Measurements from ENCODE around the gene MAPKAPK2.

The MAPKAPK2 gene

DNA sequence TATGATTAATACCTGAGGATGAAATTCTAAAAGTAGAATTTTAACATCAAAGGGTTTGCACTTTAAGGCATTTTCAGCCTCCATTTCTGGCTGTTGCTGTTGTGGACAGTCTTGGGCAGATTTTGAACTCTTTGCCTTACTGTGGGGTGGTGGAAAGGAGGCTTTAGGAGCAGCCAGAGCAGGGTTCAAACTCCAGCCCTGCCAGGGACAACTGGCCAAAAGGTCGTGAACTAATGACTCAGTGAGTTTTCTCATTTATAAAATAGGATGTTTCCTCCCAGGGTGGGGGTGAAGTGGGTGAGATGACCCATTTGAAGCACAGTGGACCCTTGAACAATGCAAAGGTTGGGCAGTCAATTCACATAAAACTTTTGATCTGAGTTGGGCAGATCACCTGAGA is 36.7 kb downstream of the MAPKAPK2 start:
- DNase-seq (ENCODE audit: insufficient read length, low spot score) (no peak), FAIRE-seq (no peak)
- no peak for TF ChIP-seq POLR2A (IDR thresholded peaks at IDR 0.05; ENCODE audit: low read depth, low read length)

GRCh38 chr1:206722751-206723461 is 38.2 kb downstream of the MAPKAPK2 start:
- no peak for DNase-seq (ENCODE audit: insufficient read length, low spot score)
- TF ChIP-seq POLR2A (IDR thresholded peaks at IDR 0.05; ENCODE audit: low read depth, low read length), result no peak
- FAIRE-seq, result no peak

GRCh38 chr1:206723462-206723804 is 38.7 kb downstream of the MAPKAPK2 start:
- no peak for TF ChIP-seq POLR2A (IDR thresholded peaks at IDR 0.05; ENCODE audit: low read depth, low read length)
- DNase-seq (ENCODE audit: insufficient read length, low spot score) (no peak), FAIRE-seq (no peak)

- no peak for FAIRE-seq
- TF ChIP-seq POLR2A (IDR thresholded peaks at IDR 0.05; ENCODE audit: low read depth, low read length), result no peak
- peak; percentile 27 for DNase-seq (ENCODE audit: insufficient read length, low spot score)
Observed at GRCh38 chr1:206723805-206724472, 39.2 kb downstream of the MAPKAPK2 start.

GRCh38 chr1:206725109-206725963 is 40.6 kb downstream of the MAPKAPK2 start:
- no peak for FAIRE-seq

GRCh38 chr1:206727981-206728696 is 43.4 kb downstream of the MAPKAPK2 start:
- no peak for TF ChIP-seq POLR2A (IDR thresholded peaks at IDR 0.05; ENCODE audit: low read depth, low read length)
- no peak for DNase-seq (ENCODE audit: insufficient read length, low spot score)
- FAIRE-seq, result no peak

More at GRCh38 chr1:206725109-206725963, 40.6 kb downstream of the MAPKAPK2 start:
- DNase-seq (ENCODE audit: insufficient read length, low spot score), result peak; percentile 47
- TF ChIP-seq POLR2A (IDR thresholded peaks at IDR 0.05; ENCODE audit: low read depth, low read length), result no peak

DNA sequence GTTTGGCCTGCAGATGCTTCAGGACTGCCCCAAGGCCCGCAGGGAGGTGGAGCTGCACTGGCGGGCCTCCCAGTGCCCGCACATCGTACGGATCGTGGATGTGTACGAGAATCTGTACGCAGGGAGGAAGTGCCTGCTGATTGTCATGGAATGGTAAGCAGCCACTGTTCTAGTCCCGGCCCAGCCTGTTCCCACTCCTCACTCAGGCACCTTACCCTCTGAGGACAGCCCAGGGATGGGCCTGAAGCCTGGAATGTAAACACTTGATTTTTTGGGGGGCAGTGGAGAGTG is 43.9 kb downstream of the MAPKAPK2 start:
- FAIRE-seq (no peak), DNase-seq (ENCODE audit: insufficient read length, low spot score) (no peak)
- TF ChIP-seq POLR2A (IDR thresholded peaks at IDR 0.05; ENCODE audit: low read depth, low read length), result no peak

DNA sequence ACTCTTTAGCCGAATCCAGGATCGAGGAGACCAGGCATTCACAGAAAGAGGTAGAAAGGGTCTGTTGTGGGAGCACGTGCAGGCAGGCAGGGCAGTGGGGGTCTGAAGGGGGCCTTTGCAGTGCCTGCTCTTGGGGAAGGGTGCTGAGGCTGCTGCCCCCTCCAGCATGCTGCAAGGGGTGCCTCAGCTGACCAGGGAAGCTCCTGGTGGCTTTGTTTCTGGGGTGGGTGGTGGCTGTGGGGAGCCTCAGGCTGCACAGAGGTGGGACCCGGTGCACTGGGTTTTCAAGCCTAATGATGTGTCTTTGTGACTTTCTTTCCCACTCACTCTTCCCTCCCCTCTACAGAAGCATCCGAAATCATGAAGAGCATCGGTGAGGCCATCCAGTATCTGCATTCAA is 44.3 kb downstream of the MAPKAPK2 start:
- no peak for TF ChIP-seq POLR2A (IDR thresholded peaks at IDR 0.05; ENCODE audit: low read depth, low read length)
- no peak for FAIRE-seq
- no peak for DNase-seq (ENCODE audit: insufficient read length, low spot score)

- DNase-seq (ENCODE audit: insufficient read length, low spot score), result no peak
- no peak for FAIRE-seq
- TF ChIP-seq POLR2A (IDR thresholded peaks at IDR 0.05; ENCODE audit: low read depth, low read length), result no peak
Observed at GRCh38 chr1:206729507-206729906, 44.8 kb downstream of the MAPKAPK2 start.

- no peak for FAIRE-seq
- TF ChIP-seq POLR2A (IDR thresholded peaks at IDR 0.05; ENCODE audit: low read depth, low read length), result no peak
- no peak for DNase-seq (ENCODE audit: insufficient read length, low spot score)
Observed at GRCh38 chr1:206732508-206732907, 47.8 kb downstream of the MAPKAPK2 start.

DNA sequence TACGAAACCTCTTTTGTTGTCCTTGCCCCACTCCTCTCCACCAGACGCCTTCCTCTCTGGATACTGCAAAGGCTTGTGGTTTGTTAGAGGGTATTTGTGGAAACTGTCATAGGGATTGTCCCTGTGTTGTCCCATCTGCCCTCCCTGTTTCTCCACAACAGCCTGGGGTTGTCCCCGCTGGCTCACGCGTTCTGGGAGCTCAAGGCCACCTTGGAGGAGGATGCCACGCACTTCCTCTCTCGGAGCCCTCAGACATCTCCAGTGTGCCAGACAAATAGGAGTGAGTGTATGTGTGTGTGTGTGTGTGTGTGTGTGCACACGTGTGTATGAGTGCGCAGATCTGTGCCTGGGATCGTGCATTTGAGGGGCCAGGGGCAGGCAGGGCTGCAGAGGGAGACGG is 48.3 kb downstream of the MAPKAPK2 start:
- FAIRE-seq (no peak), DNase-seq (ENCODE audit: insufficient read length, low spot score) (no peak)
- no peak for TF ChIP-seq POLR2A (IDR thresholded peaks at IDR 0.05; ENCODE audit: low read depth, low read length)

DNA sequence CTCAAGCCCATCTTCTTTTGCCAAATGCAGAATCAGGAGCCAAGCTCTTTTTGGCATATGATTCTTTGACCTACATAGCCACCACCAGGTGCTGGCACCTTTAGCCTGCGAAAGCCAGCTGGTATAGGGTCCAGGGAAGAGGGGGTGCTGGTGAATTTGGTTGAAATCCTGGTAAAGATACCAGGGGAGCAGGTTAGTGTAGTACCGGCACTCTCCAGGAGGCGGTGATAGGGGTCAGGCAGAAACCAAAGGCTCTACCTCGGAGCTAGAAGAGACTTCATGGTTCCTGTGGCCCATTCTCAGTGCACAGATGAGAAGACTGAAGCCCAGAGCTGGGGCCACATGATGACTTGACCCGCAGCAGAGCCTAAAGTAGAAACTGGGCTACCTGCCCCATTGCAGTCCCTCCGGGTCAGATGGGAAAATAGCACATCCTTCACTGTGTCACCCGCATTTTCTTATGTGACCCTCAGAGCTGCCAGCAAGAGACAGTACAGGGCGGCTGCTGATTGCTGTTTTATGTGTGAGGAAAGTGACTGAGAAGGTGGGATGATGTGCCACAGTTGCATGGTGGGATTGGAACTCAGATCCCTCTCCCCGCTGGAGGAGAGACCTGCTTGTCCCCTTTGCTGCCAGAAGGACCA is 49.9 kb downstream of the MAPKAPK2 start:
- FAIRE-seq (no peak), DNase-seq (ENCODE audit: insufficient read length, low spot score) (peak; percentile 46)
- no peak for TF ChIP-seq POLR2A (IDR thresholded peaks at IDR 0.05; ENCODE audit: low read depth, low read length)

DNA sequence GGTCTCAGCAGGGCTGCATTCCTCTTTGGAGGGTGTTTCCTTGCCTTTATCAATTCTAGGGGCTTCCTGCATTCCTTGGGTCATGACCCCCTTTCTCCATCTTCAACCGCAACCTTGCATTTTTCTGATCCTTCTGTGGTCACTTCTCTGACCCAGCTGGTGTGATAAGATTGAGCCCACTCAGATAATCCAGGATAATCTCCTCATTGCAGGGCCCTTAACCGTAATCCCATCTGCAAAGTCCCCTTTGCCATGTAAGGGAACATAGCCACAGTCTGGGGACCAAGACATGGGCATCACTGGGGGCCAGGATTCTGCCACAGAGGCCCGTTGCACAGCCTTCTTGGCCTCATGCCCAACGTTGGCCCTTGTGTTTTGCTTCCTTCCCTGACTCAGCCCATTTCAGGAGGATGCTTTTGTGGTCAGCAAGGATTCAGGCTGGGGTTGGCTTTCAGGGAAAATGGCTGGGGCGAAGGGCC is 50.9 kb downstream of the MAPKAPK2 start:
- DNase-seq (ENCODE audit: insufficient read length, low spot score) (peak; percentile 55), FAIRE-seq (no peak)
- TF ChIP-seq POLR2A (IDR thresholded peaks at IDR 0.05; ENCODE audit: low read depth, low read length), result no peak
